GM12892 (cell line): ENCODE data around the gene ACP6.

Source experiments
- POLR2A ChIP-seq: IDR thresholded peaks from 2 replicates; pipeline ENCODE4 v1.6.1; 2011; ENCODE audit warnings: low read depth, low read length, control low read depth
- POLR2AphosphoS5 ChIP-seq: IDR thresholded peaks from 2 replicates; pipeline ENCODE4 v1.6.1; 2011; ENCODE audit warnings: low read depth, low read length, control low read depth
- TAF1 ChIP-seq: IDR thresholded peaks from 2 replicates; pipeline ENCODE4 v1.6.1; 2011; ENCODE audit warnings: low read depth, mild to moderate bottlenecking, control low read depth, low read length, borderline replicate concordance

DNA sequence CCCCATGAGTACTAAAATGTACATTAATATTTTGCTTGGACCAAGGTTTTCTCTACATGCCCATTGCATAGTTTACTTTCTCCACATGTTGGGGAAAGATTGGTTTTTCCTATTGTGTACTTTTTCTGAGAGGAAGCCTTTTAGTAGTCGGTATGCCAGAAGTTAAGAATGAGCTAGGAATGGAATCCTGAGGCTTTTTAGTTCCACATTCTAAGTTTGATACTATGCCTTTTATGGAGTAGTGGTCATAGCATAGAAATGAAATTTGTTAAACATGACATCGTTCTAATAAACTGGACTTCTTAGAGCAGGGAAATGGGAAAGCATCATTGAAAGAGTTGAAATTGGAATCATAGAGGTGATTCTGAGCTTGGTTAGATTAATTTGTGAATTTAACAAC is 64.7 kb downstream of the ACP6 start:
- TF ChIP-seq POLR2A (no peak), POLR2AphosphoS5 (no peak), TAF1 (no peak)
